ENCODE results near the gene LIN7B. TPM values are rescaled to one million over a fixed set of nuclear protein-coding genes. Genes with fewer than 3 reads are reported as not detected.

The LIN7B gene
- total and polyA plus RNA-seq, 2 of the 13 experiments (the other 11 are each of a cell fraction or from before 2014, with no cell fraction given), result 5.3 to 7.6 TPM

DNA sequence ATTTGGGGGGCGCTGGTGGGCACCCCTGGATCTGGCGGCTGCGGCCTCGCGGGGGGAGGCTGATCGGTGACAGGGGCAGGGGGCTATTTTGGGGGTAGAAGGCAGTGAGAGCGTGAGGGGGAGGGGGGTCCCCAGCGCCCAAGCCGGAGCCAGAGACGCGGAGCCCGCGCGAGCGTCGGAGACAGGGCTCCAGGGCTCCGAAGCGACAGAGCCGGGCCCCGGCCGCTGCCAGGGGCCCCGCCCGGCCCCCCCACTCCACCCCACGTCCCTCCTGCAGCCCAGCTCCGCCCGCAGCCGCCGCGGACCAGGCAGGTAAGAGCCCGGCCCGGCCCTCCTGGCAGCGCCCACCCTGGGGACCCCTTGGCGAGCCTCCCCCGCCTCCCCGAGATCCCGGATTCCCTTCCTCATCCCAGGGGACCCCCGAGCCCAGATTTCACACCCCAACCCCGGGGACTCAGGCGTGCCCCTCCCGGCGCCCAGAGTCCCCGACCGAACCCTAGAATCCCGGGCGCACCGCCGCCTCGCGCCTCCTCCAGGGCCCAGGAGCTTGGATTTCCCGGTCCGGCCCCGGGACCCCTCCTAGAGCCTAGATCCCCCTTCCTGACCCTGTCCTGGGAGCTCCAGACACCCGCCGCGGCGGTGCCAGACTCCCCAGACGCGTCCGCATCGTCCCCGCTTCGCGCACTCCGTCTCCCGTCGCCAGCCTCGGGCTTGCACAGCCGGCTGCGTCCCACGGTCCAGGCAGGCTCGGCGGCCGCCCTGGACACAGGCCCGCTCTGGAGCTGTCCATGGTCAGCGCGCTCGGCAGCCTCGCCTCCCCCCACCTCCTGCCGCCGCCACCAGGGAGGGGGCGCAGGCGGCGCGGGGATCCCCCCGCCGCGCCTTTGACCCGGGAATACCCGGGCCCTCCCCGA lies 5.5 kb downstream of the LIN7B start, which contains the start of gene PPFIA3 (continued):
- TF ChIP-seq PHF5A (CRISPR knock-in tag; IDR thresholded peaks at IDR 0.05; ENCODE audit: low read depth, unreplicated experiment) (no peak), CC2D1A (CRISPR knock-in tag; IDR thresholded peaks at IDR 0.05) (no peak), BRD4 (CRISPR knock-in tag; IDR thresholded peaks at IDR 0.05) (no peak), ZNF160 (CRISPR knock-in tag; IDR thresholded peaks at IDR 0.05) (peak; percentile 69; the same call in 1 of the 2 replicates), FOXK1 (CRISPR knock-in tag; IDR thresholded peaks at IDR 0.05; ENCODE audit: borderline replicate concordance, low read depth) (no peak), ZNF768 (CRISPR knock-in tag; IDR thresholded peaks at IDR 0.05) (peak; percentile 75; the same call in 1 of the 2 replicates), ZNF326 (CRISPR knock-in tag; IDR thresholded peaks at IDR 0.05; ENCODE audit: borderline replicate concordance) (no peak), ZNF615 (CRISPR knock-in tag; IDR thresholded peaks at IDR 0.05; ENCODE audit: borderline replicate concordance) (no peak), NFE2L2 (IDR thresholded peaks at IDR 0.05; ENCODE audit: low read length) (no peak), KDM4B (CRISPR knock-in tag; IDR thresholded peaks at IDR 0.05) (0 out of 2 replicates have a peak, but pooled peaks have one; percentile 37), DNMT1 (CRISPR knock-in tag; IDR thresholded peaks at IDR 0.05) (no peak), TBX3 (IDR thresholded peaks at IDR 0.05; ENCODE audit: borderline replicate concordance) (no peak), MATR3 (CRISPR knock-in tag; IDR thresholded peaks at IDR 0.05) (no peak), ZNF572 (CRISPR knock-in tag; IDR thresholded peaks at IDR 0.05) (no peak), NR3C1 (CRISPR knock-in tag; IDR thresholded peaks at IDR 0.05) (no peak), TGIF2 (CRISPR knock-in tag; IDR thresholded peaks at IDR 0.05) (peak; percentile 50; the same call in 1 of the 2 replicates), TCF7 (IDR thresholded peaks at IDR 0.05; ENCODE audit: low read depth) (no peak)
- TF ChIP-seq, protein P1, sequence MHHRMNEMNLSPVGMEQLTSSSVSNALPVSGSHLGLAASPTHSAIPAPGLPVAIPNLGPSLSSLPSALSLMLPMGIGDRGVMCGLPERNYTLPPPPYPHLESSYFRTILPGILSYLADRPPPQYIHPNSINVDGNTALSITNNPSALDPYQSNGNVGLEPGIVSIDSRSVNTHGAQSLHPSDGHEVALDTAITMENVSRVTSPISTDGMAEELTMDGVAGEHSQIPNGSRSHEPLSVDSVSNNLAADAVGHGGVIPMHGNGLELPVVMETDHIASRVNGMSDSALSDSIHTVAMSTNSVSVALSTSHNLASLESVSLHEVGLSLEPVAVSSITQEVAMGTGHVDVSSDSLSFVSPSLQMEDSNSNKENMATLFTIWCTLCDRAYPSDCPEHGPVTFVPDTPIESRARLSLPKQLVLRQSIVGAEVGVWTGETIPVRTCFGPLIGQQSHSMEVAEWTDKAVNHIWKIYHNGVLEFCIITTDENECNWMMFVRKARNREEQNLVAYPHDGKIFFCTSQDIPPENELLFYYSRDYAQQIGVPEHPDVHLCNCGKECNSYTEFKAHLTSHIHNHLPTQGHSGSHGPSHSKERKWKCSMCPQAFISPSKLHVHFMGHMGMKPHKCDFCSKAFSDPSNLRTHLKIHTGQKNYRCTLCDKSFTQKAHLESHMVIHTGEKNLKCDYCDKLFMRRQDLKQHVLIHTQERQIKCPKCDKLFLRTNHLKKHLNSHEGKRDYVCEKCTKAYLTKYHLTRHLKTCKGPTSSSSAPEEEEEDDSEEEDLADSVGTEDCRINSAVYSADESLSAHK (CRISPR knock-in tag; IDR thresholded peaks at IDR 0.05; ENCODE audit: borderline replicate concordance), result peak; percentile 81; the same call in 1 of the 2 replicates
- TF ChIP-seq, protein P2, sequence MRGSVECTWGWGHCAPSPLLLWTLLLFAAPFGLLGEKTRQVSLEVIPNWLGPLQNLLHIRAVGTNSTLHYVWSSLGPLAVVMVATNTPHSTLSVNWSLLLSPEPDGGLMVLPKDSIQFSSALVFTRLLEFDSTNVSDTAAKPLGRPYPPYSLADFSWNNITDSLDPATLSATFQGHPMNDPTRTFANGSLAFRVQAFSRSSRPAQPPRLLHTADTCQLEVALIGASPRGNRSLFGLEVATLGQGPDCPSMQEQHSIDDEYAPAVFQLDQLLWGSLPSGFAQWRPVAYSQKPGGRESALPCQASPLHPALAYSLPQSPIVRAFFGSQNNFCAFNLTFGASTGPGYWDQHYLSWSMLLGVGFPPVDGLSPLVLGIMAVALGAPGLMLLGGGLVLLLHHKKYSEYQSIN (CRISPR knock-in tag; IDR thresholded peaks at IDR 0.05; ENCODE audit: borderline replicate concordance), result no peak
- TF ChIP-seq, protein P3, sequence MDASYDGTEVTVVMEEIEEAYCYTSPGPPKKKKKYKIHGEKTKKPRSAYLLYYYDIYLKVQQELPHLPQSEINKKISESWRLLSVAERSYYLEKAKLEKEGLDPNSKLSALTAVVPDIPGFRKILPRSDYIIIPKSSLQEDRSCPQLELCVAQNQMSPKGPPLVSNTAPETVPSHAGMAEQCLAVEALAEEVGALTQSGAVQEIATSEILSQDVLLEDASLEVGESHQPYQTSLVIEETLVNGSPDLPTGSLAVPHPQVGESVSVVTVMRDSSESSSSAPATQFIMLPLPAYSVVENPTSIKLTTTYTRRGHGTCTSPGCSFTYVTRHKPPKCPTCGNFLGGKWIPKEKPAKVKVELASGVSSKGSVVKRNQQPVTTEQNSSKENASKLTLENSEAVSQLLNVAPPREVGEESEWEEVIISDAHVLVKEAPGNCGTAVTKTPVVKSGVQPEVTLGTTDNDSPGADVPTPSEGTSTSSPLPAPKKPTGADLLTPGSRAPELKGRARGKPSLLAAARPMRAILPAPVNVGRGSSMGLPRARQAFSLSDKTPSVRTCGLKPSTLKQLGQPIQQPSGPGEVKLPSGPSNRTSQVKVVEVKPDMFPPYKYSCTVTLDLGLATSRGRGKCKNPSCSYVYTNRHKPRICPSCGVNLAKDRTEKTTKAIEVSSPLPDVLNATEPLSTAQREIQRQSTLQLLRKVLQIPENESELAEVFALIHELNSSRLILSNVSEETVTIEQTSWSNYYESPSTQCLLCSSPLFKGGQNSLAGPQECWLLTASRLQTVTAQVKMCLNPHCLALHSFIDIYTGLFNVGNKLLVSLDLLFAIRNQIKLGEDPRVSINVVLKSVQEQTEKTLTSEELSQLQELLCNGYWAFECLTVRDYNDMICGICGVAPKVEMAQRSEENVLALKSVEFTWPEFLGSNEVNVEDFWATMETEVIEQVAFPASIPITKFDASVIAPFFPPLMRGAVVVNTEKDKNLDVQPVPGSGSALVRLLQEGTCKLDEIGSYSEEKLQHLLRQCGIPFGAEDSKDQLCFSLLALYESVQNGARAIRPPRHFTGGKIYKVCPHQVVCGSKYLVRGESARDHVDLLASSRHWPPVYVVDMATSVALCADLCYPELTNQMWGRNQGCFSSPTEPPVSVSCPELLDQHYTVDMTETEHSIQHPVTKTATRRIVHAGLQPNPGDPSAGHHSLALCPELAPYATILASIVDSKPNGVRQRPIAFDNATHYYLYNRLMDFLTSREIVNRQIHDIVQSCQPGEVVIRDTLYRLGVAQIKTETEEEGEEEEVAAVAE (CRISPR knock-in tag; IDR thresholded peaks at IDR 0.05; ENCODE audit: borderline replicate concordance), result peak; percentile 80; the same call in 1 of the 2 replicates

Data from HepG2 (cell line).